PC-3 (cell line): ENCODE measurements around the gene HLA-DOB. TPM values are rescaled to one million over a fixed set of nuclear protein-coding genes. Genes with fewer than 3 reads are reported as not detected.
A peak's percentile ranks its signal among the peaks of the same experiment; 100 is the strongest.

Source experiments
- ATAC-seq: fragments of 200-7000 bp; cut with Tn5 transposase; 2 replicates; pipeline ENCODE4 v1.9.1; 2020; ENCODE audit warnings: mild to moderate bottlenecking, moderate library complexity
- BruUV-seq: library from RNA; stranded (reverse); fragments of 400-500 nt; replicated peaks from 2 replicates; lab custom pipeline; 2021; lab: Mats Ljungman, UMichigan
- CTCF ChIA-PET: fragments of 300-600 bp; sonication (Branson Sonifier 250); formaldehyde crosslinking; loops from one replicate; lab custom pipeline; 2022; ENCODE audit warnings: antibody characterized with exemption; lab: Charles Lee
- POLR2A ChIA-PET: fragments of 300-600 bp; sonication (Branson Sonifier 250); formaldehyde crosslinking; loops from one replicate; lab custom pipeline; 2022; ENCODE audit warnings: antibody characterized with exemption; ENCODE audit not compliant: unreplicated experiment; lab: Charles Lee
- DNase-seq: peaks from one replicate; pipeline ENCODE4 v3.0.0-alpha.2; 2015
- H2AFZ ChIP-seq: fragments of 300-600 bp; sonication (generic); 2 replicates; pipeline ENCODE4 v1.6.0; 2016; ENCODE audit warnings: antibody characterized with exemption, low read length
- H3F3A ChIP-seq: fragments of 300-600 bp; sonication (generic); one replicate; pipeline ENCODE4 v1.6.0; 2017; ENCODE audit warnings: antibody characterized with exemption, low read length, control low read depth, mild to moderate bottlenecking; ENCODE audit not compliant: unreplicated experiment
- H3K27ac ChIP-seq: fragments of 300-600 bp; sonication (generic); 2 replicates; pipeline ENCODE4 v1.5.1; 2016; ENCODE audit warnings: mild to moderate bottlenecking, low read length
- H3K27me3 ChIP-seq: fragments of 300-600 bp; sonication (generic); 2 replicates; pipeline ENCODE4 v1.6.1; 2016; ENCODE audit warnings: low read length, mixed read lengths
- H3K36me3 ChIP-seq: fragments of 300-600 bp; sonication (generic); 2 replicates; pipeline ENCODE4 v1.6.1; 2016; ENCODE audit warnings: low read depth, mixed run types, low read length, mixed read lengths
- H3K4me1 ChIP-seq: fragments of 300-600 bp; sonication (generic); 2 replicates; pipeline ENCODE4 v1.5.1; 2016; ENCODE audit warnings: low read length; ENCODE audit not compliant: insufficient read depth
- H3K4me2 ChIP-seq: fragments of 300-600 bp; sonication (generic); 2 replicates; pipeline ENCODE4 v1.6.0; 2016; ENCODE audit warnings: low read length
- H3K4me3 ChIP-seq: fragments of 300-600 bp; sonication (generic); 2 replicates; pipeline ENCODE4 v1.5.1; 2016; ENCODE audit warnings: mild to moderate bottlenecking, low read length, mixed read lengths
- H3K79me2 ChIP-seq: fragments of 300-600 bp; sonication (generic); 2 replicates; pipeline ENCODE4 v1.6.1; 2017; ENCODE audit warnings: low read length, mixed read lengths
- H3K9ac ChIP-seq: fragments of 300-600 bp; sonication (generic); 2 replicates; pipeline ENCODE4 v1.6.0; 2016; ENCODE audit warnings: mild to moderate bottlenecking, low read length
- H3K9me2 ChIP-seq: fragments of 300-600 bp; sonication (generic); replicated peaks from 2 replicates; pipeline ENCODE4 v1.6.1; 2016; ENCODE audit warnings: mixed run types, low read length, mixed read lengths
- H3K9me3 ChIP-seq: fragments of 300-600 bp; sonication (generic); 2 replicates; pipeline ENCODE4 v1.6.1; 2016; ENCODE audit warnings: low read length, mixed read lengths
- H4K20me1 ChIP-seq: fragments of 300-600 bp; sonication (generic); 2 replicates; pipeline ENCODE4 v1.6.1; 2016; ENCODE audit warnings: low read length, mixed read lengths
- EZH2 ChIP-seq: fragments of 300-600 bp; sonication (generic); IDR thresholded peaks from one replicate; pipeline ENCODE4 v1.6.1; 2017; ENCODE audit warnings: antibody characterized with exemption, mild to moderate bottlenecking, low read length; ENCODE audit not compliant: unreplicated experiment
- EZH2phosphoT487 ChIP-seq: fragments of 300-600 bp; sonication (generic); IDR thresholded peaks from 2 replicates; pipeline ENCODE4 v1.6.1; 2018; ENCODE audit warnings: mild to moderate bottlenecking, antibody characterized with exemption, low read length, borderline replicate concordance
- intact Hi-C: fragments of 100-400 bp; cut with micrococcal nuclease; formaldehyde crosslinking; loops from 2 replicates; pipeline ENCODE4 v1.9.0; 2023
- total RNA-seq: library from RNA; depleted of rRNA; stranded (reverse); fragments of >200 nt; gene quantifications from 2 replicates; pipeline ENCODE4 v1.2.3, GENCODE V29; 2014
- TF ChIP-seq, protein P1 (sequence below): fragments of 300-600 bp; sonication (generic); conservative IDR thresholded peaks from 2 replicates; pipeline ENCODE4 v1.5.1; 2017; ENCODE audit warnings: antibody characterized with exemption, low read depth, mild to moderate bottlenecking, low read length

The HLA-DOB gene
- total RNA-seq, 1 experiment from 2014 or later, result 0.29 TPM

DNA sequence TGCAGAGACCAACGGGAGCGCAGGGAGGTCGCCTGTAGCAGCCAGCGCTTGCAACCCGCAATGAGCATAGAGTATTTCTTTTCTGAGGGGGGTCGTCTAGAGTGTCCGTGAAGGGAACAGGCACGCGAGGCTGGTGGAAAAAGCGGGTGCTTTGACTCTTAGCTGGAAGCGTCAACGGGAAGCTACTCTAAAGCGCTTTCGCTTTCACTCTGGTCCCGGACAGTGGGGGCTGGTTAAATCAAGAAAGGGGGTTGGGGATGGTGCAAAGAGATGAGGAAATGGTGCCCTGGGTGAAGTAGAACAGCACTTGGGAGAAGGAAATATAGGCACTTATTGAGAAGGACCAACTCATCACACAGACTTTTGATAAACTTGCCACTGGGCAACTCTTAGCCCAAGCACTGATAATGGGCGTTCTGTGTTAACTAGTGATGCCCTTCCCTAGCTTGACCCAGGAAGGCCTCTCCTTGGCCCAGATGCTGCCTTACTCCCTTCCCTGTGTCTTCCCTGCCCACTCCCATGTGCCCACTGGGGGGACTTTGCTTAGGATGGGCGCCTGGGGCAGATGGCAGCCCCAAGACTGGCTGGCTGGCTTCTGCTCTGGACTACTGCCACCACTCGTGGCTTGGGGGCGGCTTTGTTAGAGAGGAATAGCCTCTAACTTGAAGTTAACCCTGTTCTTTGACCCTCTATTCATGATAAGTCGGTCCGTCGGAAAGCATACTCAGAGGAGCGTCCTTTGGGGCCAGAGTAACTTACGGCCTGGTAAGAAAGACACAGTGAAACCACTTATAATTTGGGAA lies 37.8 kb upstream of the HLA-DOB start:
- Histone ChIP-seq H3K4me1 (peaks cover 7% of the 10 kb centered on the region), H3F3A (no peaks in the 10 kb centered on the region), H3K9me3 (no peaks in the 10 kb centered on the region), H3K27ac (no peak overlapping the region), H3K27me3 (no peaks in the 10 kb centered on the region), H3K36me3 (no peaks in the 10 kb centered on the region), H3K79me2 (no peaks in the 10 kb centered on the region), H3K9ac (no peak overlapping the region), H3K9me2 (no peaks in the 10 kb centered on the region), H3K4me3 (peak overlapping the region; percentile 83), H4K20me1 (no peaks in the 10 kb centered on the region), H3K4me2 (peak overlapping the region; percentile 100), H2AFZ (peak overlapping the region; percentile 96)
- POLR2A ChIA-PET, result interaction anchor here (1.0 to 1.1 kb wide), 2 partner anchors 10 to 16 kb away, joined by 3 to 12 read pairs; partner anchors contain the start of gene TAP2
- CTCF ChIA-PET, result interaction anchor here (0.6 to 2.7 kb wide), 6 partner anchors 9 to 546 kb away, joined by 3 to 83 read pairs (median 7); partner anchors contain the start of gene TAP2
- intact Hi-C loops, result loop anchor here (1.0 kb wide), 1 partner anchor 10 kb away; the partner anchor contains the start of gene PSMB8
- TF ChIP-seq EZH2phosphoT487 (no peak), EZH2 (no peak)
- TF ChIP-seq, protein P1, sequence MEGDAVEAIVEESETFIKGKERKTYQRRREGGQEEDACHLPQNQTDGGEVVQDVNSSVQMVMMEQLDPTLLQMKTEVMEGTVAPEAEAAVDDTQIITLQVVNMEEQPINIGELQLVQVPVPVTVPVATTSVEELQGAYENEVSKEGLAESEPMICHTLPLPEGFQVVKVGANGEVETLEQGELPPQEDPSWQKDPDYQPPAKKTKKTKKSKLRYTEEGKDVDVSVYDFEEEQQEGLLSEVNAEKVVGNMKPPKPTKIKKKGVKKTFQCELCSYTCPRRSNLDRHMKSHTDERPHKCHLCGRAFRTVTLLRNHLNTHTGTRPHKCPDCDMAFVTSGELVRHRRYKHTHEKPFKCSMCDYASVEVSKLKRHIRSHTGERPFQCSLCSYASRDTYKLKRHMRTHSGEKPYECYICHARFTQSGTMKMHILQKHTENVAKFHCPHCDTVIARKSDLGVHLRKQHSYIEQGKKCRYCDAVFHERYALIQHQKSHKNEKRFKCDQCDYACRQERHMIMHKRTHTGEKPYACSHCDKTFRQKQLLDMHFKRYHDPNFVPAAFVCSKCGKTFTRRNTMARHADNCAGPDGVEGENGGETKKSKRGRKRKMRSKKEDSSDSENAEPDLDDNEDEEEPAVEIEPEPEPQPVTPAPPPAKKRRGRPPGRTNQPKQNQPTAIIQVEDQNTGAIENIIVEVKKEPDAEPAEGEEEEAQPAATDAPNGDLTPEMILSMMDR, result no peak
- no peak for DNase-seq
- ATAC-seq, result no peak
- BruUV-seq, result TSS peak; percentile 46

DNA sequence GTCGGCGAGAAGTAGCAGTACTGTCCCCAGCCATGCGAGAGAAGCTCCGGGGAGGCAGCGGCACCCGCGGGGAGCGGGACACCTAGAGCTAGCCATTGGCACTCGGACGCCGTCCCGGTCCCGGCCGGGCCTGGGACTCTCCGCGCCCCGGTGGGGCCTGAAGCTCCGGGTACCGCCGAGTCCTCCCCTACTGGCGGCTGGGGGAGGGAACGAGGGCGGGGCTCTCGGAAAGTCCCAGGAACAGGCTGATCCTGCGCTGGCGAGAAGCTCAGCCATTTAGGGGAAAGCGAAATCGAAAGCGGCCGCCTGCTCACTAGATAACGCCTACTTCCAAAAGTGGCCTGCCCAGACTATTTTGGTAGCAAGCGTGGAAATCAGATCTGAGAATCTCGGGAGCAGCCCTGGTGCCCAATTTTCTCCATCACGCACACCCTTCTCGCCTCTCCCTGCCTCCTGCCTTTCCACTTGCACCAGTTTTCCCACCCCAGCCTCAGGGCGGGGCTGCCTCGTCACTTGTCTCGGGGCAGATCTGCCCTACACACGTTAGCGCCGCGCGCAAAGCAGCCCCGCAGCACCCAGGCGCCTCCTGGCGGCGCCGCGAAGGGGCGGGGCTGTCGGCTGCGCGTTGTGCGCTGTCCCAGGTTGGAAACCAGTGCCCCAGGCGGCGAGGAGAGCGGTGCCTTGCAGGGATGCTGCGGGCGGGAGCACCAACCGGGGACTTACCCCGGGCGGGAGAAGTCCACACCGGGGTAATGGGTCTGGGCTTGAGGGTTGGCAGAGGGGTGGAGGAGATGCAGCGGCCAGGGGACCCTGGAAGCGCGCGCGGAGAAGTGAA lies 37.0 kb upstream of the HLA-DOB start, which contains the start of the genes PSMB9 and TAP1:
Gene PSMB9, plus strand, starts transcription at position 652 of the 835 bp plus-strand sequence. Its CDS starts 38 bp downstream, at position 690.
Gene TAP1, minus strand, starts transcription at position 164 of the 835 bp plus-strand sequence. Its CDS starts 68 bp downstream, at position 96.
- no peaks in the 10 kb centered on the region for H4K20me1 ChIP-seq
- H3F3A ChIP-seq, result no peaks in the 10 kb centered on the region
- H3K36me3 ChIP-seq, result no peaks in the 10 kb centered on the region
- peak within 1 kb of the TSS; percentile 96 for H2AFZ ChIP-seq
- ChIA-PET POLR2A (interaction anchor here (0.5 to 1.1 kb wide), 7 partner anchors 9 to 118 kb away, joined by 3 to 12 read pairs (median 4); partner anchors contain the start of genes PSMB8 and TAP2), CTCF (interaction anchor here (0.6 to 2.7 kb wide), 7 partner anchors 9 to 131 kb away, joined by 3 to 83 read pairs (median 6); partner anchors contain the start of gene TAP2)
- H3K9me3 ChIP-seq, result no peaks in the 10 kb centered on the region
- H3K9me2 ChIP-seq, result no peaks in the 10 kb centered on the region
- no peak for TF ChIP-seq EZH2
- TF ChIP-seq, protein P1, result peak; percentile 75
- peak; percentile 87 for ATAC-seq
- no peaks in the 10 kb centered on the region for H3K79me2 ChIP-seq
- peaks cover 7% of the 10 kb centered on the region for H3K4me1 ChIP-seq
- no TSS peak for BruUV-seq
- intact Hi-C loops, result loop anchor here (1.0 kb wide), 2 partner anchors 9 to 15 kb away; partner anchors contain the start of genes PSMB8 and TAP2
- DNase-seq, result peak; percentile 95
- peak within 1 kb of the TSS; percentile 72 for H3K27ac ChIP-seq
- no peaks in the 10 kb centered on the region for H3K27me3 ChIP-seq
- H3K4me2 ChIP-seq, result peak within 1 kb of the TSS; percentile 100
- H3K4me3 ChIP-seq, result peak within 1 kb of the TSS; percentile 83
- peak within 1 kb of the TSS; percentile 55 for H3K9ac ChIP-seq
